GM12891 (cell line): ENCODE results near the gene SYNE2.
A peak's percentile ranks its signal among the peaks of the same experiment; 100 is the strongest.

Experiments
- DNase-seq: peaks from one replicate; pipeline ENCODE4 v3.0.0; 2011; ENCODE audit warnings: low spot score; ENCODE audit not compliant: insufficient read length
- FAIRE-seq: peaks from 2 replicates; lab custom pipeline; 2011; peaks lifted over from hg19 to GRCh38; lab: Jason Lieb, UNC
- PAX5 ChIP-seq: IDR thresholded peaks from 2 replicates; pipeline ENCODE4 v1.6.1; 2011; ENCODE audit warnings: low read length, moderate library complexity, mild to moderate bottlenecking; ENCODE audit not compliant: insufficient read depth, severe bottlenecking
- POLR2A ChIP-seq: IDR thresholded peaks from 2 replicates; pipeline ENCODE4 v1.6.1; 2011; ENCODE audit warnings: low read depth, low read length, control low read depth
- POLR2AphosphoS5 ChIP-seq: IDR thresholded peaks from 2 replicates; pipeline ENCODE4 v1.6.1; 2011; ENCODE audit warnings: low read depth, low read length, control low read depth
- POU2F2 ChIP-seq: IDR thresholded peaks from 2 replicates; pipeline ENCODE4 v1.6.1; 2011; ENCODE audit warnings: low read depth, mild to moderate bottlenecking, control low read depth, low read length, moderate library complexity
- SPI1 ChIP-seq: IDR thresholded peaks from 2 replicates; pipeline ENCODE4 v1.6.1; 2011; ENCODE audit warnings: low read depth, low read length, control low read depth
- TAF1 ChIP-seq: IDR thresholded peaks from 2 replicates; pipeline ENCODE4 v1.6.1; 2011; ENCODE audit warnings: low read depth, low read length, control low read depth

Gene SYNE2

DNA sequence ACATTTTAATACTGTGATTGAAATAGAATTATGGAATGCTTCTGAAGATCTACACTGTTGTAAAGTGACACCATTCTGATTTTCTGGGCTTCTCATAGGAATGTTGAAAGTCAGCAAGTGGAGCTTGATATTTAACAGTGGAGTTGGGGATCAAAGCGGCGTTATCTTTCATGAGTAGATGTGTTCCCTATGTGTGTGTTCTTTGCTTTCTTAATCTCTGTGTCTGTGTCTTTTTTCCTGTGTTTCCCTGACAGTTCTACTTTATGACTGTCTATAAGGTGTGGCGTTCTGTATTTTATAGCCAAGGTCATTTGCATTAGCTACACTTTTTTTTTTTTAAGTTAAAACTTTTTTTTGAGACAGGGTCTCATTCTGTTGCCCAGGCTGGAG lies 24.7 kb downstream of the SYNE2 start:
- FAIRE-seq (no peak), DNase-seq (no peak)
- TF ChIP-seq SPI1 (no peak), PAX5 (no peak), POU2F2 (no peak), POLR2A (no peak), POLR2AphosphoS5 (no peak), TAF1 (no peak)

DNA sequence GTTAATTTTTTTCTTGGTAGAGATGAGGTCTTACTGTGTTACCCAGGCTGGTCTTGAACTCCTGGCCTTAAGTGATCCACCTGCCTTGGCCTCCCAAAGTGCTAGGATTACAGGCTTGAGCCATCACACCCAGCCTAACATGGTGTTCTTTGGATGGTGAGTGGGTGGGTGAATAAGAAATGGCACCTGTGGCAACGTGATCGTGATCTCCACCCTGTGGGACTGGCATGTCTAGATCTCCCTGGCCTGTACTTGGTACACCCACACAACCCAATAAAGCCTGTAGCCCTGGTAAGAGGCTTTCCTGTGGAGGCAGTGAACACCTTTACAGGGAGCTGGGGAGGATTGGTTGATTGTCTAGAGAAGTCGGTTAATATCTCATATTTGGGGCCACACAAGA lies 25.2 kb downstream of the SYNE2 start:
- DNase-seq = no peak
- no peak for FAIRE-seq
- TF ChIP-seq POU2F2 = no peak
- no peak for TF ChIP-seq TAF1
- no peak for TF ChIP-seq POLR2A
- TF ChIP-seq PAX5 = no peak
- no peak for TF ChIP-seq SPI1
- no peak for TF ChIP-seq POLR2AphosphoS5

DNA sequence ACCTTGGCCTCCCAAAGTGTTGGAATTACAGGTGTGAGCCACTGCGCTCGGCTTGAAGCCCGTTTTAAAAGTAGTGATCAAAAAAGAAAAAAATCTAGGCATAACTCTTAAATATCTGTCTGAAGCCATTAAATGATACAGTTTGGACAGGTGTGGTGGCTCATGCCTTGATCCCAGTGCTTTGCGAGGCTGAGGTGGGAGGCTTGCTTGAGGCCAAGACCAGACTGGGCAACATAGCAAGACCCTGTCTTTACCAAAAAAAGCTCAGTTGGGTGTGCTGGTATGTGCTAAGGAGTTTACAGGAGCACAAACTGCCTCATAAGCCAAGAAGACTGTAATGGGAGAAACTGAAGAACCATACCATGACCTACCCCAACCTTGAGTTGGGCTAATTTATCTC lies 26.0 kb downstream of the SYNE2 start:
- DNase-seq = no peak
- no peak for FAIRE-seq
- no peak for TF ChIP-seq POLR2A
- no peak for TF ChIP-seq POLR2AphosphoS5
- TF ChIP-seq SPI1 = no peak
- TF ChIP-seq TAF1 = no peak
- TF ChIP-seq PAX5 = no peak
- TF ChIP-seq POU2F2 = no peak

DNA sequence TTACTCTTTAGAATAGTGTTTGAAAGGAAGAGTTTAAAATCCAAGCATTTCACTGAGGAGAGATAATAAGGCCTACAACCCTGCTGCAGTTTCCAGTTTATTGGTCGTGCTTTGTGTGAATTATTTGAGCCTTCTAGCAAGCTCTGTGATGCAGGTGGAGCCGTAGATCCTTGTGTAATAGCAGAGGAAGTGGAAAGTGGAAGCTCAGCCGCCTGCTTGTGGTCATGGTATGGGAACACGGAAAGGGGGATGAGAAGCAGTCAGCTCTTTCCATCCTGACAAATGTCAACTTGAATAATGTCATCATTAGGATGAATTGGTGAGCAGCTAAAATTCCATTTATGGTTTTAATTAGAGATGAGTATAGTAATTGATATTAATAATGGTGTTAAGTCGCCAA lies 29.1 kb downstream of the SYNE2 start:
- no peak for FAIRE-seq
- no peak for DNase-seq
- TF ChIP-seq POLR2AphosphoS5 (no peak), TAF1 (no peak), POU2F2 (no peak), SPI1 (no peak), PAX5 (no peak), POLR2A (no peak)

DNA sequence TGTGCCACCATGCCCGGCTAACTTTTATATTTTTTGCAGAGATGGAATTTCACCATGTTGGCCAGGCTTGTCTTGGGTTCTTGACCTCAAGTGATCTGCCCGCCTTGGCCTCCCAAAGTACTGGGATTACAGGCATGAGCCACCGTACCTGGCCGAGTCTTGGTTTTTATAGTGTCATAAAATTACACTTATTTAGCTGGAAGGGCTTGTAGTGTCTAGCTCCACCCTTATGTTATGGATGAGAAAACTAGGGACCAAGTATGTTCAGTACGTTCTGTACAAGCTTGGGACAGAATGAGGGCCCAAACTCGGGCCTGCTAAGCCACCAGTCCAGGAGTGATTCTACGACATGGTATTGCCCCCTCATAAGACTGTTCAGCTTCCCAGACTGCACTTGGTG lies 35.1 kb downstream of the SYNE2 start:
- no peak for DNase-seq
- no peak for FAIRE-seq
- TF ChIP-seq POLR2AphosphoS5 (no peak), PAX5 (no peak), SPI1 (no peak), POU2F2 (no peak), TAF1 (no peak), POLR2A (no peak)

DNA sequence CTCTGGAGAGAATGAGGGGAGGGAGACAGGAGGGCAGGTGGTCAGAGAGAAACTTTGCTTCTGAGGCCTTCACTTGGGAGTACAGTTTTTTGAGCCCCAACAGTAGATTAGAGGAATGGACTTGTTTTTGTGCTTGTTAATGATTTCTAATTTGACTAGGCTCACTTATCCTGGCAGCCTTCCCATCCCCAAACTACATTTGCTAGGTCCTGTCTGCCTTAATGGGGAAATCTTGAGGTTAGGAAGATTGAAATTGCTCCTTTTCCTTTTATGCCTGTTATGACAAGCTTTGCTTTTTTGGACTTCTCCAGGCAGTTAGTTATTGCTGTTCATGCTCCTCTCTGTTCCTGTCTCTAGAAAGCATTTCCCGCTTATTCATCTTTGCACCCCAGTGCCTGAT lies 37.7 kb downstream of the SYNE2 start:
- TF ChIP-seq SPI1 (no peak), PAX5 (no peak), POU2F2 (no peak), POLR2A (no peak), POLR2AphosphoS5 (no peak), TAF1 (no peak)
- FAIRE-seq (peak; percentile 26), DNase-seq (no peak)

DNA sequence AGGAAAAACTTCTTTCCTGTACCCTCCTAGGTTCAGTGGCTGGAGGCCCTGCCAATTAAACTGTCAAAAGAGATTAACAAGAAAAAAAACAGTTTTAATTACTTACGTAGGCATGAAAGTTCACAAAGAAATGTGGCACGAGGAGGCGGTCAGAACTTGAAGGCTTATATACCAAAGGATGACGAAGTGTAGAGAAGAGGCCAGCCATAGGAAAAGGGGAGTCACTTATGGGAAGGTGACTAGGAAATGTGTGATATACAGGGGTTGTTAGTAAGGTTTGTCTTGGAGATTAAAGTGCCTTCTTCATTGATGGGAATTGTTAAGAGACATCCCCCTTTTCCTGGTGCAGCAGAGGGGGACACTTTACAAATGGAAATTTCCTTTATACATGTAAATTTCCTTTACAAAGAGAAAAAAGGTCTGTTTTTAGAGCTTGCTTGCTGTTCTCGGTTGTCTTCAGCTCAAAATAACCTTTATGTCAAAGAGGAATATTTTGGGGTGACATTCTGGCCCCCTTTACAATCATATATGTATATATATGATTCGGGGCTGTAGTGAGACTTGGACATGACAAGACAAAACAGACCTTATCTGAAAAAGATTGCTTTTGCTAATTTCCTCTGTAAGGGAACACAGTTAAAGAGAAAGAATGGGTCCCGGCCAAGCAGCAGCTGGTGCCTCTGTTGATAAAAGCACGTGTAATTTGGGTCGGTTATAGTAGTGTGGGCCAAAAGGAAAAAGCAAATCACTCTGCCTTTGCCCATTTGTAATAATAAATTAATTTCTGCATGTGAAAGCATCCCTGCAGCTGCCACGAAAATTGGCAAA lies 38.6 kb downstream of the SYNE2 start:
- FAIRE-seq (no peak), DNase-seq (no peak)

DNA sequence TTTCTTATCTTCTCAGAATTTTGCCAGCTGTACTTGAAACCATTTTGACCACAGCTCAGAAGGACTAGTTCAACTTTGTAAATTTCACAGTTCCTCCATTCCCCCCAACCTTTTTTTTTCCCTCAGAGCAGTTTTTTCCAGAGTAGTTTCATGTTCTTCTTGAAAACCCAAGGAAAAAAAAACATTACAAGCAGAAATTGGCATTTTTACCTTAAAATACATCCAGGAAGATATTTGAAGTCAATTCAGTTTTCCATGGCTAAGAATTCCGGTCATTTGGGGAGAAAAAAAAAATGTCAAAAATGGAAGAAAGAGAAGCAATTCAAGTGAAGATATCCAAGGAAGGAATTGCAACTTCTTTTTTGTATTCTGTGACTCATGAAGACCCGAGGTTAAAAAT lies 39.5 kb downstream of the SYNE2 start:
- no peak for FAIRE-seq
- TF ChIP-seq POU2F2 (no peak), SPI1 (no peak), POLR2AphosphoS5 (no peak), TAF1 (no peak), PAX5 (no peak), POLR2A (no peak)

More for the DNA sequence above, 38.6 kb downstream of the SYNE2 start:
- no peak for TF ChIP-seq TAF1
- TF ChIP-seq POLR2A = no peak
- TF ChIP-seq POU2F2 = no peak
- no peak for TF ChIP-seq PAX5
- no peak for TF ChIP-seq SPI1
- TF ChIP-seq POLR2AphosphoS5 = no peak

DNA sequence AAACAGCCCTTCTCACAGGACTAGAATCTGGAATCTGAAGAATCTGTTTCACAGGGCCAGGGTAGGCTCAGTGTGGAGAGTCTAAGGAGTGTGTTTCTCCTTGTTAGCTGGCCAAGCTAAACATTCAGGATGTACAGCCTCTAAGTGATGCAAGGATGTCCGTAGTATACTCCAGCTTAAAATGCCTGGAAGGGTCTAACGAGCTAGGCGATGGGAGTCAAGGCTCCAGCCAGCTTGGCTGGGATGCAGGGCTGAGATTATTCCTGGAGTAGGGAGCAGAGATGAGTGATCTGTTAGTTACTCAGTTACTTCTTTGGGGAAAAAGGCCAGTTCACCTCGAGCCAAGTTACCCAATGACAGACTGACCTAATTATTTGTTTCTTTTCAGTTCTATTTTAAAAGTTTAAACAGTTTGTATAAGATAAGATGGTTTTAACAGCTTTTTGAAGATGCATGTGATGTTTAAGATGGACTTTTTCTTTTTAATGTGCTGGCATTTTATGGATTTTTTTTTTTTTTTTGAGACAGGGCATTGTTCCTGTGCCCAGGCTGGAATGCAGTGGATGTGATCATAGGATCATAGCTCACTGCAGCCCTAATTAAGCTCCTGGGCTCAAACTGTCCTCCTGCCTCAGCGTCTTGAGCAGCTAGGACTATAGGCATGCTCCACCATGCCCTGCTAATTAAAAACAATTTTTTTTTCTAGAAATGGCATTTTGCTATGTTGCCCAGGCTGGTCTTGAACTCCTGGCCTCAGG lies 41.1 kb downstream of the SYNE2 start:
- TF ChIP-seq POU2F2 = no peak
- no peak for TF ChIP-seq PAX5
- no peak for TF ChIP-seq POLR2AphosphoS5
- no peak for TF ChIP-seq SPI1
- no peak for TF ChIP-seq TAF1
- TF ChIP-seq POLR2A = no peak
- DNase-seq (no peak), FAIRE-seq (no peak)

More for the DNA sequence above, 39.5 kb downstream of the SYNE2 start:
- no peak for DNase-seq

DNA sequence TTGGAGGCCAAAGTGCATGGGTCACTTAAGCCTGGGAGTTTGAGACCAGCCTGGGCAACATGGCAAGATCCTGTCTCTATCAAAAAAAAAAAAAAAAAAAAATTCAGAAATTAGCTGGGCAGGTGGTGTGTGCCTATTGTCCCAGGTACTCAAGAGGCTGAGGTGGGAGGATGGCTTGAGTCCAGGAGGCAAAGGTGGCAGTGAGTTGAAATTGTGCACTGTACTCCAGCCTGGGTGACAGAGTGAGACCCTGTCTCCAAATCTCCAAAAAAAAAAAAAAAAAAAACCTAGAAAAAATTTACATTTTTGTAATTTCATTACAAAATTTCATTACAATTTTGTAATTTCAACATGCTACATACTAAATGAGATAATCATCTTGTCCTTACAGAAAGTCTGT lies 42.7 kb downstream of the SYNE2 start:
- TF ChIP-seq PAX5 (no peak), SPI1 (no peak), POU2F2 (no peak), POLR2A (no peak), POLR2AphosphoS5 (no peak), TAF1 (no peak)
- DNase-seq (no peak), FAIRE-seq (no peak)
